GM21737 (cell line): Measurements from ENCODE around the gene LIN52.

Experiments used
- ATAC-seq: cut with Tn5 transposase; IDR thresholded peaks from one replicate; pipeline ENCODE4 v1.9.1; 2021; ENCODE audit warnings: mild to moderate bottlenecking, moderate library complexity; ENCODE audit not compliant: unreplicated experiment

Gene LIN52

DNA sequence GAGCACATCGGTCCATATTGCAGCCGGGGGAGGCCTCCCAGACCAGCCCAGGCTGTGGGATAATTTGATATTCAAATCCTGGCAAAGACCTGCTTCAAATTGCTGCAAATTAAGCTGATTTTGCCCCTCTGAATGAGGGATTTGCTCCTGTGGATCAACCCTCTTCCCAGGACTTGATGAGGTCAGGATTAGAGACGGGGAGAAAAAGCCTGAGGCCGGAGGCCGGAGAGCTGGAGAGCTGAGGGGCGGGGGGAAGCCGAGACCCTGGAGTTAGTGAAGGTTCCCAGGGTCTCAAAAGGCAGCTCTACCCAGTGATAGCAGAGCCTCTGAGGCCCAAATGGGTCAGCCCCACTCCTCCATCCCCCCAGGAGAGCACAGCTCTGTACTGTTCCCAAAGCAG, 137.0 kb downstream of the LIN52 start:
- no peak for ATAC-seq

GRCh38 chr14:74223016-74223415, 138.3 kb downstream of the LIN52 start:
- no peak for ATAC-seq

- no peak for ATAC-seq
These were observed 147.0 kb downstream of the LIN52 start for GRCh38 chr14:74231784-74232183.

- ATAC-seq = no peak
These were observed 150.3 kb downstream of the LIN52 start for GRCh38 chr14:74235017-74235416.

GRCh38 chr14:74237441-74237840, 152.7 kb downstream of the LIN52 start:
- no peak for ATAC-seq

DNA sequence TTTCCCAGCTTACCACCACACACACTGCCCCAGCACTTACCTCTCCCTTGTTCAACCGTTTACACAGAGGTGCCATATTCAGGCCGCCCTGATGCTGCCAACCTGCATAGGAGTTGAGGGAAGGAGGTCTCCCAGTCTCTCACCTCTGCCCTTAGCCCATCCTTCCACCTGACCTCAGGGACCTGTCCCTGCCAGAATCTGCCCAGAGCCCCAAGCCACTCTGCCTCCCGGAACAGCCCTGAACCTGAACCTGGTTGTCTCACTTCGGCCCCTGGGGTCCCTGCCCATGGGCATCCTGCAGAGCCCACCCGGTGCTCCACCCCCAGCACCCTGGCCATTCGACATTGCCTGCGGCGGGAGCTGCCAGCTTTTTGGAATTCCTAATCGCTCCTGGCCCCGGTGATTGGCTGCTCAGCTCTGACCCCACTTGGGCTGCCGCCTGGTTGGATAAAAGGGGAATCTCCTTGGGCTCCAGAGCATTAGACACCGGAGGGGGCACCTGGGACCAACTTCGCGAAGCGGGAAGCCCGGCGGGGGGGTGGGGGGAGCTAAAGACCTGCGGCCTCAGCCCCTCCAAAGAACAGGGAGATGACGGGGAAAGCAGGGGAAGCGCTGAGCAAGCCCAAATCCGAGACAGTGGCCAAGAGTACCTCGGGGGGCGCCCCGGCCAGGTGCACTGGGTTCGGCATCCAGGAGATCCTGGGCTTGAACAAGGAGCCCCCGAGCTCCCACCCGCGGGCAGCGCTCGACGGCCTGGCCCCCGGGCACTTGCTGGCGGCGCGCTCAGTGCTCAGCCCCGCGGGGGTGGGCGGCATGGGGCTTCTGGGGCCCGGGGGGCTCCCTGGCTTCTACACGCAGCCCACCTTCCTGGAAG, 154.5 kb downstream of the LIN52 start, which contains the start of gene VSX2:
Gene VSX2, plus strand, starts transcription at position 476 of the 874 bp plus-strand sequence. Its CDS starts 113 bp downstream, at position 589.
- ATAC-seq = no peak

GRCh38 chr14:74239848-74240793, 155.4 kb downstream of the LIN52 start:
- ATAC-seq = no peak

- ATAC-seq = no peak
These were observed 156.3 kb downstream of the LIN52 start for GRCh38 chr14:74240794-74241651.

- no peak for ATAC-seq
These were observed 156.9 kb downstream of the LIN52 start for GRCh38 chr14:74241652-74242017.

DNA sequence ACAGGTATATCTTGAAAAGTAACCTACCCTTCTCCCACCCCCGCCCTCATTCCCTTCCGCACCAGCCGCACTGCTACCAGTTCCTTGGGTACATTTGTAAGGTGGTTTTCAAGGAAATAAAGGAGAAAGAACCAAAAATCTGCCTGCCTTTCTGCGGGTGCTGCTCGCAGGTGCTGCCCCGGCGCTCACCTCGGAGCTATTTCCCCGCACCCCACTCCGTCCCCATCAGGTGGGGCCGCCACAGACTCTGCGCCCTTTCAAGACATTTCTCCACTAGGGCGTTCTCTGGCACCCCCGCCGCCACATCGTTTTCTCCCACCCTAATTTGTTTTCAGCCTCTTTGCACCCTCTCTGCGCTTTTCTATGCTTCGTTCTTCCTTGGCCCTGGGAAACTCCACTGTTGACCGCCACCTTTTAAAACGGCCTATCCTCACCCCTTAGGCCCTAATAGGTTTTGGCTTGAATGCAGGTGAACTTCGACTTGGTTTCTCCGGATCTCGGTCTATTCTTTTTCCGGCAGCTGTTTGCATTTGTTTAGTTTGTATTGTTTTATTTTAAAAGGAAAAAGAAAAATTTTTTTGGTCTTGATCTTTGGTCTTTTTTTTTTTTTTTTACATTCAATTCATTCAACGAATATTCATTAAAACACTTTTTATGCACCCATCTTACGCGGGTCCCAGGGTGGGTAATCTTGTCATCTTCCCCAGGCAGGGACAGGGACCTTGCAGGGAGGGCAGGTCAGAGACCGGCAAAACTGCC, 157.4 kb downstream of the LIN52 start:
- ATAC-seq = no peak

- ATAC-seq = no peak
These were observed 158.0 kb downstream of the LIN52 start for GRCh38 chr14:74242780-74243042.

DNA sequence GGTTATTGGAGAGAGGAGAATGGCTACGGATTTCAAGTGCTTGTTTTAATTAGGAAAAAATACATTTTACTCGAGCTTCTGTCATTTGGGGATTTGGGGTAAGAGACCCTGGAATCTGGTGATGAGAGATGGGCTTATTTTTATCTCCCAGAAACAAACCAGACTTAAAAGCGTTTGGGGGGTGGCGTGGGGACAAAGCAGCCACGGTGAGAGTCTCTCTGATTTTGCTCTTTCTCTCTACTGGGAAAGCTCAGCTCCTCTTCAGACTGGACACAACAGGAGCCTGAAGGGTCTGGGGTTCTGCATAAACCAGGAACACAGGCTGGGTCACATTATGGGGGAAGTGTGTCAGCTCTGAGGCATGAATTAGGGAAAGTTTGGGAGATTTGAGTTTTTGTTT, 158.3 kb downstream of the LIN52 start:
- no peak for ATAC-seq

GRCh38 chr14:74244115-74244514, 159.4 kb downstream of the LIN52 start:
- no peak for ATAC-seq

GRCh38 chr14:74245292-74245691, 160.5 kb downstream of the LIN52 start:
- ATAC-seq = no peak

DNA sequence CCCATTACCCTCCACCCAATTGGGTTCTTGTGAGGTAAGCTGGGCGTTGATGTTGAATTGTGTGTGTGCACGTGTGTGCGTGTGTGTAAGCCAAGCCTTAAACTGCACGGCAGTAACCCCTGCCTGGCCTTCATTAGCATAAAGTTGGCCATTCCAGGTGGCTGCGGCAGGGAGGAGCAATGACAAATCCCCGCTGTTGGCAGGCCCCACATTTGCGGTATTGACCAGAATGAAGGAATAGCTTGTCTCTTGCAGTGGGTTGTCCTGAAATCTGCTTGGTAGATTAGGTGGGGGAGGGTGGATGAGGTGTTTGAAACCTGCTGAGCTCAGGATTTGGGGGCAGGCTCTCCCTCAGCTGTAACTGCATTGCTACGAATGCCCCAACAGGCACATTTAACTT, 161.8 kb downstream of the LIN52 start:
- ATAC-seq = no peak

- ATAC-seq = no peak
These were observed 163.3 kb downstream of the LIN52 start for GRCh38 chr14:74248017-74248416.

GRCh38 chr14:74249433-74250375, 164.9 kb downstream of the LIN52 start:
- ATAC-seq = no peak
